Neural cell (in vitro differentiated cells): ENCODE data around the gene CREB1.

Experiments used
- MXI1 ChIP-seq: fragments of 450-650 bp; conservative IDR thresholded peaks from 2 replicates; pipeline ENCODE4 v1.6.1; 2014; ENCODE audit warnings: antibody characterized with exemption, mild to moderate bottlenecking; ENCODE audit not compliant: poor library complexity, severe bottlenecking
- POLR2AphosphoS5 ChIP-seq: IDR thresholded peaks from 2 replicates; pipeline ENCODE4 v1.6.1; 2012
- SMC3 ChIP-seq: fragments of 450-650 bp; conservative IDR thresholded peaks from 2 replicates; pipeline ENCODE4 v1.6.1; 2014; ENCODE audit warnings: antibody characterized with exemption, mild to moderate bottlenecking, moderate library complexity; ENCODE audit not compliant: poor library complexity
- TAF1 ChIP-seq: IDR thresholded peaks from 2 replicates; pipeline ENCODE4 v1.6.1; 2012; ENCODE audit warnings: low read depth
- TF ChIP-seq, protein P1 (sequence below): fragments of 450-650 bp; IDR thresholded peaks from 2 replicates; pipeline ENCODE4 v1.5.1; 2014; ENCODE audit warnings: antibody characterized with exemption, mild to moderate bottlenecking, moderate library complexity; ENCODE audit not compliant: poor library complexity, severe bottlenecking
- TF ChIP-seq, protein P2 (sequence below): IDR thresholded peaks from 2 replicates; pipeline ENCODE4 v1.6.1; 2012; ENCODE audit warnings: borderline replicate concordance

- TF ChIP-seq, protein P1, sequence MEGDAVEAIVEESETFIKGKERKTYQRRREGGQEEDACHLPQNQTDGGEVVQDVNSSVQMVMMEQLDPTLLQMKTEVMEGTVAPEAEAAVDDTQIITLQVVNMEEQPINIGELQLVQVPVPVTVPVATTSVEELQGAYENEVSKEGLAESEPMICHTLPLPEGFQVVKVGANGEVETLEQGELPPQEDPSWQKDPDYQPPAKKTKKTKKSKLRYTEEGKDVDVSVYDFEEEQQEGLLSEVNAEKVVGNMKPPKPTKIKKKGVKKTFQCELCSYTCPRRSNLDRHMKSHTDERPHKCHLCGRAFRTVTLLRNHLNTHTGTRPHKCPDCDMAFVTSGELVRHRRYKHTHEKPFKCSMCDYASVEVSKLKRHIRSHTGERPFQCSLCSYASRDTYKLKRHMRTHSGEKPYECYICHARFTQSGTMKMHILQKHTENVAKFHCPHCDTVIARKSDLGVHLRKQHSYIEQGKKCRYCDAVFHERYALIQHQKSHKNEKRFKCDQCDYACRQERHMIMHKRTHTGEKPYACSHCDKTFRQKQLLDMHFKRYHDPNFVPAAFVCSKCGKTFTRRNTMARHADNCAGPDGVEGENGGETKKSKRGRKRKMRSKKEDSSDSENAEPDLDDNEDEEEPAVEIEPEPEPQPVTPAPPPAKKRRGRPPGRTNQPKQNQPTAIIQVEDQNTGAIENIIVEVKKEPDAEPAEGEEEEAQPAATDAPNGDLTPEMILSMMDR: no peak
- no peak for TF ChIP-seq SMC3
- TF ChIP-seq POLR2AphosphoS5: no peak
- TF ChIP-seq TAF1: no peak
- TF ChIP-seq MXI1: no peak
- TF ChIP-seq, protein P2, sequence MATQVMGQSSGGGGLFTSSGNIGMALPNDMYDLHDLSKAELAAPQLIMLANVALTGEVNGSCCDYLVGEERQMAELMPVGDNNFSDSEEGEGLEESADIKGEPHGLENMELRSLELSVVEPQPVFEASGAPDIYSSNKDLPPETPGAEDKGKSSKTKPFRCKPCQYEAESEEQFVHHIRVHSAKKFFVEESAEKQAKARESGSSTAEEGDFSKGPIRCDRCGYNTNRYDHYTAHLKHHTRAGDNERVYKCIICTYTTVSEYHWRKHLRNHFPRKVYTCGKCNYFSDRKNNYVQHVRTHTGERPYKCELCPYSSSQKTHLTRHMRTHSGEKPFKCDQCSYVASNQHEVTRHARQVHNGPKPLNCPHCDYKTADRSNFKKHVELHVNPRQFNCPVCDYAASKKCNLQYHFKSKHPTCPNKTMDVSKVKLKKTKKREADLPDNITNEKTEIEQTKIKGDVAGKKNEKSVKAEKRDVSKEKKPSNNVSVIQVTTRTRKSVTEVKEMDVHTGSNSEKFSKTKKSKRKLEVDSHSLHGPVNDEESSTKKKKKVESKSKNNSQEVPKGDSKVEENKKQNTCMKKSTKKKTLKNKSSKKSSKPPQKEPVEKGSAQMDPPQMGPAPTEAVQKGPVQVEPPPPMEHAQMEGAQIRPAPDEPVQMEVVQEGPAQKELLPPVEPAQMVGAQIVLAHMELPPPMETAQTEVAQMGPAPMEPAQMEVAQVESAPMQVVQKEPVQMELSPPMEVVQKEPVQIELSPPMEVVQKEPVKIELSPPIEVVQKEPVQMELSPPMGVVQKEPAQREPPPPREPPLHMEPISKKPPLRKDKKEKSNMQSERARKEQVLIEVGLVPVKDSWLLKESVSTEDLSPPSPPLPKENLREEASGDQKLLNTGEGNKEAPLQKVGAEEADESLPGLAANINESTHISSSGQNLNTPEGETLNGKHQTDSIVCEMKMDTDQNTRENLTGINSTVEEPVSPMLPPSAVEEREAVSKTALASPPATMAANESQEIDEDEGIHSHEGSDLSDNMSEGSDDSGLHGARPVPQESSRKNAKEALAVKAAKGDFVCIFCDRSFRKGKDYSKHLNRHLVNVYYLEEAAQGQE: no peak
Observed at GRCh38 chr2:207543272-207543671, 13.5 kb downstream of the CREB1 start.
